ENCODE data around the gene CPHXL.

The CPHXL gene

DNA sequence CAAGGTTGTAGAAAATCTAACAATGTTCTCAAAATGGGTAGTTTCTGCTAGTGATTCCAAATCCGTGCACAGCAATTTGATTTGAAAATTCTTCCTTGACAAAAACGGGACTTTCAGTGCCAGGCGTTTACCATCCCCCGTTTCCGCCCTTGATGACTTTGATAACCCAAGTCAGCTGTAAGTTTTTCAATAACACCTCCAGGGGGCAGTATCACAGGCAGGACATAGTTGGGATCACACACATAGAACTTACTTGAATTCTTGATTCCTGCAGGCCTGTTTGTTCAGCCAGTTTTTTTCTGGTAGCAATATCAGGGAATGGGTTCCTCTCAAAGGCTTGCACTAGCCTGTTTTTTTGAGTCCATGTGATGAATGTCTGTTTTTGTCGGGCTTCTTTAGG is 30.6 kb downstream of the CPHXL start:
- H2AFZ ChIP-seq (ENCODE audit: insufficient read depth, low read length, poor library complexity) = no peak overlapping the region
- H3K4me3 ChIP-seq (ENCODE audit: low read depth, low read length) = no peak overlapping the region
- no peak overlapping the region for H3K18ac ChIP-seq (ENCODE audit: low read length)
- H2BK120ac ChIP-seq (ENCODE audit: insufficient read depth, low read length, poor library complexity) = no peak overlapping the region
- no peaks in the 10 kb centered on the region for H3K9me3 ChIP-seq (ENCODE audit: insufficient read depth, low read depth, low read length)
- H3K4ac ChIP-seq (ENCODE audit: low read depth, low read length) = no peak overlapping the region
- H2AK5ac ChIP-seq (ENCODE audit: low read length) = no peak overlapping the region
- no peak overlapping the region for H3K4me2 ChIP-seq (ENCODE audit: low read length)
- H3K27ac ChIP-seq (ENCODE audit: low read depth, low read length) = no peak overlapping the region
- no peak overlapping the region for H4K8ac ChIP-seq (ENCODE audit: low read depth, low read length)
- H3K79me1 ChIP-seq (ENCODE audit: low read length) = no peaks in the 10 kb centered on the region
- no peak overlapping the region for H3K9ac ChIP-seq (ENCODE audit: low read length)
- WGBS (ENCODE audit: extremely low coverage, insufficient coverage, insufficient read length) = no CpG with 5 or more reads among the region's 6 CpGs
- no peak overlapping the region for H3K14ac ChIP-seq (ENCODE audit: low read length)
- peak in 1 of 2 donors; percentile 6 for DNase-seq
- no peaks in the 10 kb centered on the region for H3K79me2 ChIP-seq (ENCODE audit: control insufficient read depth, insufficient read depth, low read length, poor library complexity)
- H2BK12ac ChIP-seq (ENCODE audit: low read length) = no peak overlapping the region
- H3K27me3 ChIP-seq (ENCODE audit: insufficient read depth, low read length) = no peaks in the 10 kb centered on the region
- H4K91ac ChIP-seq (ENCODE audit: low read depth, low read length) = no peak overlapping the region
- no peak overlapping the region for H2BK5ac ChIP-seq (ENCODE audit: low read depth, low read length, poor library complexity)
- no peak overlapping the region for H4K12ac ChIP-seq (ENCODE audit: low read depth, low read length)
- H3K23ac ChIP-seq (ENCODE audit: low read length) = no peak overlapping the region
- H3K36me3 ChIP-seq (ENCODE audit: control insufficient read depth in 1 of 2, insufficient read depth in 2 of 2, low read length in 2 of 2) = no peaks in the 10 kb centered on the region
- no peaks in the 10 kb centered on the region for H3K4me1 ChIP-seq (ENCODE audit: control insufficient read depth in 1 of 2, insufficient read depth in 2 of 2, low read length in 2 of 2)

GRCh38 chr16:75687361-75687760 is 38.9 kb downstream of the CPHXL start:
- Histone ChIP-seq H2AFZ (ENCODE audit: insufficient read depth, low read length, poor library complexity) (no peak overlapping the region), H2BK12ac (ENCODE audit: low read length) (no peak overlapping the region), H3K27me3 (ENCODE audit: insufficient read depth, low read length) (no peaks in the 10 kb centered on the region), H4K8ac (ENCODE audit: low read depth, low read length) (no peak overlapping the region), H4K91ac (ENCODE audit: low read depth, low read length) (no peak overlapping the region), H3K9ac (ENCODE audit: low read length) (no peak overlapping the region), H3K18ac (ENCODE audit: low read length) (no peak overlapping the region), H3K14ac (ENCODE audit: low read length) (no peak overlapping the region), H2BK120ac (ENCODE audit: insufficient read depth, low read length, poor library complexity) (no peak overlapping the region), H3K23ac (ENCODE audit: low read length) (no peak overlapping the region), H3K9me3 (ENCODE audit: insufficient read depth, low read depth, low read length) (peaks cover 13% of the 10 kb centered on the region), H3K79me1 (ENCODE audit: low read length) (no peaks in the 10 kb centered on the region), H2BK5ac (ENCODE audit: low read depth, low read length, poor library complexity) (no peak overlapping the region), H4K12ac (ENCODE audit: low read depth, low read length) (no peak overlapping the region), H3K27ac (ENCODE audit: low read depth, low read length) (no peak overlapping the region), H3K79me2 (ENCODE audit: control insufficient read depth, insufficient read depth, low read length, poor library complexity) (no peaks in the 10 kb centered on the region), H3K4me3 (ENCODE audit: low read depth, low read length) (no peak overlapping the region), H3K4me1 (ENCODE audit: control insufficient read depth in 1 of 2, insufficient read depth in 2 of 2, low read length in 2 of 2) (no peaks in the 10 kb centered on the region), H3K4me2 (ENCODE audit: low read length) (no peak overlapping the region), H2AK5ac (ENCODE audit: low read length) (no peak overlapping the region), H3K4ac (ENCODE audit: low read depth, low read length) (no peak overlapping the region), H3K36me3 (ENCODE audit: control insufficient read depth in 1 of 2, insufficient read depth in 2 of 2, low read length in 2 of 2) (no peaks in the 10 kb centered on the region)
- DNase-seq = no peak

GRCh38 chr16:75682308-75682707 is 44.0 kb downstream of the CPHXL start:
- no peaks in the 10 kb centered on the region for H3K36me3 ChIP-seq (ENCODE audit: control insufficient read depth in 1 of 2, insufficient read depth in 2 of 2, low read length in 2 of 2)
- H3K4me2 ChIP-seq (ENCODE audit: low read length) = no peak overlapping the region
- H3K9me3 ChIP-seq (ENCODE audit: insufficient read depth, low read depth, low read length) = peaks cover 10% of the 10 kb centered on the region
- H3K4me3 ChIP-seq (ENCODE audit: low read depth, low read length) = no peak overlapping the region
- no CpG with 5 or more reads among the region's 14 CpGs for WGBS (ENCODE audit: extremely low coverage, insufficient coverage, insufficient read length)
- H3K4me1 ChIP-seq (ENCODE audit: control insufficient read depth in 1 of 2, insufficient read depth in 2 of 2, low read length in 2 of 2) = no peaks in the 10 kb centered on the region
- H3K14ac ChIP-seq (ENCODE audit: low read length) = no peak overlapping the region
- H2AK5ac ChIP-seq (ENCODE audit: low read length) = no peak overlapping the region
- H3K18ac ChIP-seq (ENCODE audit: low read length) = no peak overlapping the region
- H4K8ac ChIP-seq (ENCODE audit: low read depth, low read length) = no peak overlapping the region
- H3K9ac ChIP-seq (ENCODE audit: low read length) = no peak overlapping the region
- no peak overlapping the region for H3K27ac ChIP-seq (ENCODE audit: low read depth, low read length)
- H2BK12ac ChIP-seq (ENCODE audit: low read length) = no peak overlapping the region
- H3K79me2 ChIP-seq (ENCODE audit: control insufficient read depth, insufficient read depth, low read length, poor library complexity) = no peaks in the 10 kb centered on the region
- H2BK120ac ChIP-seq (ENCODE audit: insufficient read depth, low read length, poor library complexity) = no peak overlapping the region
- no peaks in the 10 kb centered on the region for H3K27me3 ChIP-seq (ENCODE audit: insufficient read depth, low read length)
- H2AFZ ChIP-seq (ENCODE audit: insufficient read depth, low read length, poor library complexity) = no peak overlapping the region
- no peak overlapping the region for H3K23ac ChIP-seq (ENCODE audit: low read length)
- no peak overlapping the region for H4K12ac ChIP-seq (ENCODE audit: low read depth, low read length)
- no peaks in the 10 kb centered on the region for H3K79me1 ChIP-seq (ENCODE audit: low read length)
- H4K91ac ChIP-seq (ENCODE audit: low read depth, low read length) = no peak overlapping the region
- DNase-seq = peak in 1 of 2 donors; percentile 43
- H2BK5ac ChIP-seq (ENCODE audit: low read depth, low read length, poor library complexity) = no peak overlapping the region
- H3K4ac ChIP-seq (ENCODE audit: low read depth, low read length) = no peak overlapping the region

DNA sequence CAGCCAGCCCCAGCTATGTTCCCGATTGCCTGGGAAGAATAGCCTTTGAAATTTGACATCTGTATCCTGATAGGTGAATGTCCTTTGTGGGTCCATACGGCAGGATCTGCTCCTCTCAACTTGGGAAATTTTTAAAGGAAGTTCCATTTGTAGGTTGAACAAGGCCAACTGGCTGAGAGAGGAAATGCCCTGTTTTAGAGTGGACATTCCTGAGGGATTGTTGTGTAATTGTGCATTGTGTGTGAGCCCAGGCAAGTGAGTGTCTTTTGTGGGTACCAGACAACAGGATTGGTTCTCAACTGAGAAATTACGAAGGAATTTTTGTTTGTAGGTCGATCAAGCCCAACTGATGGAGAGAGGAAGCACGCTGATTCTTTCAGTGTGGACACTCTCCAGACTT is 46.9 kb downstream of the CPHXL start:
- H4K8ac ChIP-seq (ENCODE audit: low read depth, low read length) = no peak overlapping the region
- no peak overlapping the region for H2BK120ac ChIP-seq (ENCODE audit: insufficient read depth, low read length, poor library complexity)
- H2AFZ ChIP-seq (ENCODE audit: insufficient read depth, low read length, poor library complexity) = no peak overlapping the region
- no peak overlapping the region for H3K18ac ChIP-seq (ENCODE audit: low read length)
- no peak overlapping the region for H2AK5ac ChIP-seq (ENCODE audit: low read length)
- H3K23ac ChIP-seq (ENCODE audit: low read length) = no peak overlapping the region
- no peak for DNase-seq
- no peaks in the 10 kb centered on the region for H3K79me1 ChIP-seq (ENCODE audit: low read length)
- H3K4me2 ChIP-seq (ENCODE audit: low read length) = no peak overlapping the region
- H3K27me3 ChIP-seq (ENCODE audit: insufficient read depth, low read length) = no peaks in the 10 kb centered on the region
- WGBS (ENCODE audit: extremely low coverage, insufficient coverage, insufficient read length) = no CpG with 5 or more reads among the region's 5 CpGs
- H3K14ac ChIP-seq (ENCODE audit: low read length) = no peak overlapping the region
- no peak overlapping the region for H4K91ac ChIP-seq (ENCODE audit: low read depth, low read length)
- H3K4me3 ChIP-seq (ENCODE audit: low read depth, low read length) = no peak overlapping the region
- no peak overlapping the region for H3K9ac ChIP-seq (ENCODE audit: low read length)
- H3K4ac ChIP-seq (ENCODE audit: low read depth, low read length) = no peak overlapping the region
- H3K4me1 ChIP-seq (ENCODE audit: control insufficient read depth in 1 of 2, insufficient read depth in 2 of 2, low read length in 2 of 2) = no peaks in the 10 kb centered on the region
- H3K27ac ChIP-seq (ENCODE audit: low read depth, low read length) = no peak overlapping the region
- no peak overlapping the region for H2BK5ac ChIP-seq (ENCODE audit: low read depth, low read length, poor library complexity)
- no peaks in the 10 kb centered on the region for H3K79me2 ChIP-seq (ENCODE audit: control insufficient read depth, insufficient read depth, low read length, poor library complexity)
- peaks cover 9% of the 10 kb centered on the region for H3K9me3 ChIP-seq (ENCODE audit: insufficient read depth, low read depth, low read length)
- H2BK12ac ChIP-seq (ENCODE audit: low read length) = no peak overlapping the region
- H3K36me3 ChIP-seq (ENCODE audit: control insufficient read depth in 1 of 2, insufficient read depth in 2 of 2, low read length in 2 of 2) = no peaks in the 10 kb centered on the region
- no peak overlapping the region for H4K12ac ChIP-seq (ENCODE audit: low read depth, low read length)
